Ovary (tissue), 9 donors: Measurements from ENCODE around the gene DYRK2. TPM values are rescaled to one million over a fixed set of nuclear protein-coding genes. Genes with fewer than 3 reads are reported as not detected.
A peak's percentile ranks its signal among the peaks of the same experiment; 100 is the strongest.

Experiments
- DNase-seq, 5 donors: peaks; one replicate each; pipeline ENCODE4 v3.0.0-alpha.2; 2019 to 2020
- H3K27ac ChIP-seq, 2 donors: fragments of 200-600 bp; one replicate each; pipeline versions ENCODE4 v1.5.1 to v1.8.0; 2019 to 2022
- H3K27me3 ChIP-seq: fragments of 200-600 bp; one replicate; pipeline ENCODE4 v1.8.0; 2022
- H3K36me3 ChIP-seq: fragments of 200-600 bp; sonication (generic); one replicate; pipeline ENCODE4 v1.5.1; 2019
- H3K4me1 ChIP-seq: one replicate; pipeline ENCODE4 v1.8.1; 2013; ENCODE audit warnings: mild to moderate bottlenecking, moderate library complexity; ENCODE audit not compliant: insufficient read depth
- H3K4me3 ChIP-seq: fragments of 200-600 bp; sonication (generic); one replicate; pipeline ENCODE4 v1.5.1; 2017
- H3K9me3 ChIP-seq, 2 donors: fragments of 200-600 bp in 1 of 2; sonication (generic) in 1 of 2; one replicate each; pipeline versions ENCODE4 v1.5.1 to v1.8.1; 2013 to 2019; ENCODE audit warnings: mild to moderate bottlenecking in 1 of 2, moderate library complexity in 1 of 2
- CTCF ChIP-seq, 3 donors: fragments of 450-650 bp in 2 of 3; fragments of 200-600 bp in 1 of 3; IDR thresholded peaks; one replicate each; pipeline versions ENCODE4 v1.5.1 to v1.8.0; 2016 to 2022; ENCODE audit warnings: antibody characterized with exemption in 3 of 3, mild to moderate bottlenecking in 1 of 3
- EP300 ChIP-seq: sonication (generic); formaldehyde crosslinking; IDR thresholded peaks from one replicate; pipeline ENCODE4 v1.6.1; 2017; ENCODE audit warnings: antibody characterized with exemption
- POLR2A ChIP-seq: fragments of 450-650 bp; IDR thresholded peaks from one replicate; pipeline ENCODE4 v1.6.1; 2017; ENCODE audit warnings: antibody characterized with exemption, mild to moderate bottlenecking, moderate library complexity
- WGBS, 3 donors: extraction: QIAGEN DNeasy Blood & Tissue Kit in 1 of 3; methylation state at CpG; one replicate each; pipeline versions ENCODE4 v1.1.5 to v1.1.7; 2013 to 2017; 5-methylcytosine and 5-hydroxymethylcytosine counted together
- intact Hi-C, 4 donors: fragments of 100-400 bp; cut with DNase I; formaldehyde crosslinking; loops; one replicate each; pipeline versions ENCODE4 v1.11.0 to v1.15.1; 2022 to 2023
- polyA plus RNA-seq, 2 donors: library from polyadenylated mRNA; stranded (reverse); fragments of 200-250 nt in 1 of 2; fragments of 350-450 nt in 1 of 2; fragmentation: Illumina TruSeq in 1 of 2; extraction: RNeasy Lipid Tissue Mini Kit (QIAGEN cat#74804) in 1 of 2; gene quantifications; one replicate each; pipeline ENCODE4 v1.2.3, GENCODE V29; 2013 to 2014
- total RNA-seq, 7 donors: library from RNA; depleted of rRNA in 2 of 7; stranded (reverse); fragments of >200 nt in 2 of 7; fragmentation: NEBNext Ultra II Directional in 3 of 7; extraction: Animal tissue kit (Norgen Biotek cat#: 25700) in 3 of 7; gene quantifications; one replicate each; pipeline versions ENCODE4 v1.1.0 to v1.2.4, GENCODE V29; 2016 to 2023
- donor health status: DM: no; HTN: no; CAD: no; lungs with moderate emphysema.
- donor health status: DM: no; HTN: no; CAD: no.
- donor health status: Bipolar disorder and iron deficiency.
- donor health status: DM: yes; HTN: yes; CAD: no.
- donor health status: DM: no; HTN: no; CAD: no.
- donor health status: DM: yes; HTN: yes; CAD: no.

DYRK2 gene
- total and polyA plus RNA-seq, 9 donors = 7.4 to 23.6 (median 17.7) TPM

GRCh38 chr12:67665679-67666078, 17.1 kb downstream of the DYRK2 start:
- WGBS, 3 donors = 81 to 93% (median 84%) methylated on average over 1 of the region's 1 CpG
- intact Hi-C loops = no loop called here
- TF ChIP-seq EP300 (no peak), CTCF (IDR thresholded peaks at IDR 0.05) (no peak), POLR2A (no peak)
- H3K4me1 ChIP-seq = peaks cover 9% of the 10 kb centered on the region
- no peak for DNase-seq
- H3K27ac ChIP-seq = no peak overlapping the region
- no peaks in the 10 kb centered on the region for H3K9me3 ChIP-seq
- H3K36me3 ChIP-seq = no peaks in the 10 kb centered on the region
- no peaks in the 10 kb centered on the region for H3K27me3 ChIP-seq
- H3K4me3 ChIP-seq = no peak overlapping the region

GRCh38 chr12:67666605-67667004, 18.1 kb downstream of the DYRK2 start:
- Histone ChIP-seq H3K4me3 (no peak overlapping the region), H3K9me3 (no peaks in the 10 kb centered on the region), H3K36me3 (no peaks in the 10 kb centered on the region), H3K27ac (no peak overlapping the region), H3K27me3 (no peaks in the 10 kb centered on the region), H3K4me1 (peaks cover 6% of the 10 kb centered on the region)
- TF ChIP-seq CTCF (IDR thresholded peaks at IDR 0.05) = no peak
- TF ChIP-seq POLR2A = no peak
- TF ChIP-seq EP300 = no peak
- intact Hi-C loops = no loop called here
- DNase-seq = no peak
- 7 to 26% (median 19%) methylated on average over 1 of the region's 1 CpG for WGBS, 3 donors

- H3K9me3 ChIP-seq = no peaks in the 10 kb centered on the region
- peak; percentile 45 to 74 (median 64) for DNase-seq
- H3K36me3 ChIP-seq = no peaks in the 10 kb centered on the region
- 50 to 54% (median 51%) methylated on average over 8 of the region's 8 CpGs for WGBS, 3 donors
- H3K27me3 ChIP-seq = no peaks in the 10 kb centered on the region
- intact Hi-C loops = no loop called here
- no peak overlapping the region for H3K27ac ChIP-seq
- TF ChIP-seq POLR2A (no peak), EP300 (no peak), CTCF (IDR thresholded peaks at IDR 0.05) (no peak)
- H3K4me3 ChIP-seq = no peak overlapping the region
- peaks cover 9% of the 10 kb centered on the region for H3K4me1 ChIP-seq
Measured at GRCh38 chr12:67667276-67668073, 18.9 kb downstream of the DYRK2 start.

GRCh38 chr12:67669217-67669933, 20.8 kb downstream of the DYRK2 start:
- H3K9me3 ChIP-seq = no peaks in the 10 kb centered on the region
- no peak for DNase-seq
- H3K36me3 ChIP-seq = no peaks in the 10 kb centered on the region
- TF ChIP-seq POLR2A (no peak), EP300 (no peak), CTCF (IDR thresholded peaks at IDR 0.05) (no peak)
- 88 to 94% (median 92%) methylated on average over 6 of the region's 6 CpGs for whole genome bisulfite sequencing, 3 donors
- H3K4me1 ChIP-seq = peaks cover 9% of the 10 kb centered on the region
- H3K4me3 ChIP-seq = no peak overlapping the region
- no peaks in the 10 kb centered on the region for H3K27me3 ChIP-seq
- no peak overlapping the region for H3K27ac ChIP-seq
- intact Hi-C loops = no loop called here
